Endothelial cell (in vitro differentiated cells): ENCODE data around the gene GRAMD1B. TPM values are rescaled to one million over a fixed set of nuclear protein-coding genes. Genes with fewer than 3 reads are reported as not detected.

Source experiments
- DNase-seq: peaks from one replicate; pipeline ENCODE4 v3.0.0; 2021; ENCODE audit warnings: low spot score
- H3K27ac Mint-ChIP-seq: one replicate; pipeline ENCODE4 v1.8.0; 2021; ENCODE audit warnings: mixed read lengths, inconsistent platforms; ENCODE audit not compliant: unreplicated experiment
- H3K27me3 Mint-ChIP-seq: one replicate; pipeline ENCODE4 v1.8.0; 2021; ENCODE audit warnings: mild to moderate bottlenecking, moderate library complexity, mixed read lengths, inconsistent platforms; ENCODE audit not compliant: unreplicated experiment
- H3K36me3 Mint-ChIP-seq: one replicate; pipeline ENCODE4 v1.8.0; 2021; ENCODE audit warnings: mild to moderate bottlenecking, low read depth, mixed read lengths, inconsistent platforms; ENCODE audit not compliant: unreplicated experiment
- H3K4me1 Mint-ChIP-seq: one replicate; pipeline ENCODE4 v1.8.0; 2021; ENCODE audit warnings: mild to moderate bottlenecking, mixed read lengths, inconsistent platforms; ENCODE audit not compliant: unreplicated experiment
- H3K4me3 Mint-ChIP-seq: one replicate; pipeline ENCODE4 v1.8.0; 2021; ENCODE audit warnings: mild to moderate bottlenecking, mixed read lengths, inconsistent platforms; ENCODE audit not compliant: unreplicated experiment
- H3K9me3 Mint-ChIP-seq: one replicate; pipeline ENCODE4 v1.8.0; 2021; ENCODE audit warnings: mixed read lengths, inconsistent platforms; ENCODE audit not compliant: unreplicated experiment
- CTCF ChIP-seq: fragments of 200-600 bp; sonication (generic); IDR thresholded peaks from one replicate; pipeline ENCODE4 v1.5.0; 2021; ENCODE audit warnings: antibody characterized with exemption; ENCODE audit not compliant: unreplicated experiment
- total RNA-seq: library from RNA; stranded (reverse); fragmentation: NEBNext Ultra II Directional; extraction: Animal tissue kit (Norgen Biotek cat#: 25700); gene quantifications from one replicate; pipeline ENCODE4 v1.2.1, GENCODE V29; 2021; ENCODE audit not compliant: unreplicated experiment

GRAMD1B gene
- total RNA-seq, 1 donor from 2014 or later = 49.6 TPM

GRCh38 chr11:123505546-123506299 lies 75.7 kb downstream of the GRAMD1B start:
- Mint-ChIP-seq H3K36me3 (peaks cover 5% of the 10 kb centered on the region), H3K27ac (no peak overlapping the region), H3K4me3 (no peak overlapping the region), H3K9me3 (no peaks in the 10 kb centered on the region), H3K27me3 (no peaks in the 10 kb centered on the region), H3K4me1 (peaks cover 55% of the 10 kb centered on the region)
- TF ChIP-seq CTCF = no peak
- DNase-seq = no peak

GRCh38 chr11:123507043-123507442 lies 77.0 kb downstream of the GRAMD1B start:
- no peak for DNase-seq
- Mint-ChIP-seq H3K27ac (no peak overlapping the region), H3K9me3 (no peaks in the 10 kb centered on the region), H3K27me3 (no peaks in the 10 kb centered on the region), H3K4me3 (no peak overlapping the region), H3K36me3 (peaks cover 5% of the 10 kb centered on the region), H3K4me1 (peaks cover 69% of the 10 kb centered on the region)
- no peak for TF ChIP-seq CTCF

GRCh38 chr11:123509737-123510578 lies 79.9 kb downstream of the GRAMD1B start:
- H3K9me3 Mint-ChIP-seq = no peaks in the 10 kb centered on the region
- H3K4me3 Mint-ChIP-seq = no peak overlapping the region
- peak overlapping the region; percentile 72 for H3K27ac Mint-ChIP-seq
- H3K36me3 Mint-ChIP-seq = peaks cover 9% of the 10 kb centered on the region
- no peak for TF ChIP-seq CTCF
- peak; percentile 59 for DNase-seq
- no peaks in the 10 kb centered on the region for H3K27me3 Mint-ChIP-seq
- peaks cover 60% of the 10 kb centered on the region for H3K4me1 Mint-ChIP-seq

GRCh38 chr11:123510579-123510905 lies 80.5 kb downstream of the GRAMD1B start:
- Mint-ChIP-seq H3K27ac (no peak overlapping the region), H3K36me3 (peaks cover 11% of the 10 kb centered on the region), H3K4me1 (peaks cover 59% of the 10 kb centered on the region), H3K4me3 (no peak overlapping the region), H3K27me3 (no peaks in the 10 kb centered on the region), H3K9me3 (no peaks in the 10 kb centered on the region)
- TF ChIP-seq CTCF = no peak
- no peak for DNase-seq
